GM12878 (cell line): ENCODE measurements around the gene IRX1. TPM values are rescaled to one million over a fixed set of nuclear protein-coding genes. Genes with fewer than 3 reads are reported as not detected.

Experiments used
- ATAC-seq: fragments of 200-7000 bp; cut with Tn5 transposase; 3 replicates; pipeline ENCODE4 v1.9.1; 2020; ENCODE audit warnings: mild to moderate bottlenecking, moderate library complexity
- BruUV-seq: library from RNA; stranded (reverse); fragments of 400-500 nt; replicated peaks from 2 replicates; lab custom pipeline; 2021; lab: Mats Ljungman, UMichigan
- CTCF ChIA-PET: fragments of 300-600 bp; sonication (Branson Sonifier 250); formaldehyde crosslinking; extraction: SDS; loops from one replicate; lab custom pipeline; 2021; ENCODE audit warnings: inconsistent platforms; lab: Yijun Ruan, JAX
- POLR2A ChIA-PET: fragments of 350-600 bp; formaldehyde crosslinking; extraction: SDS; loops from one replicate; lab custom pipeline; 2021; ENCODE audit warnings: inconsistent platforms; lab: Charles Lee
- RAD21 ChIA-PET: fragments of 300-600 bp; sonication (Branson Sonifier 250); formaldehyde crosslinking; loops from one replicate; lab custom pipeline; 2023; ENCODE audit warnings: antibody characterized with exemption; ENCODE audit not compliant: unreplicated experiment; lab: Charles Lee
- SMC1A ChIA-PET: fragments of 300-600 bp; sonication (Branson Sonifier 250); formaldehyde crosslinking; loops from one replicate; lab custom pipeline; 2023; ENCODE audit not compliant: unreplicated experiment, uncharacterized antibody; lab: Charles Lee
- DNase-seq: peaks from one replicate; pipeline ENCODE4 v3.0.0-alpha.2; 2011; ENCODE audit warnings: low read depth, low spot score
- FAIRE-seq: peaks from 3 replicates; lab custom pipeline; 2011; peaks lifted over from hg19 to GRCh38; lab: Jason Lieb, UNC
- H2AFZ ChIP-seq: 2 replicates; pipeline ENCODE4 v1.6.0; 2011; ENCODE audit warnings: low read depth, low read length, control low read depth; ENCODE audit not compliant: control insufficient read depth
- H3K27ac ChIP-seq: 2 replicates; pipeline ENCODE4 v1.5.1; 2011; ENCODE audit warnings: control low read depth; ENCODE audit not compliant: control insufficient read depth, insufficient read depth
- H3K27me3 ChIP-seq, 2 experiments: replicated peaks in 1 of 2; 2 replicates each; pipeline versions ENCODE4 v1.6.0 to v1.6.1; 2011; ENCODE audit warnings: low read length in 1 of 2; ENCODE audit not compliant: control insufficient read depth in 2 of 2, insufficient read depth in 2 of 2
- H3K36me3 ChIP-seq, 2 experiments: 2 replicates each; pipeline ENCODE4 v1.5.1; 2011; ENCODE audit warnings: low read length in 1 of 2; ENCODE audit not compliant: control insufficient read depth in 2 of 2, insufficient read depth in 2 of 2
- H3K4me1 ChIP-seq: 2 replicates; pipeline ENCODE4 v1.6.1; 2011; ENCODE audit warnings: mild to moderate bottlenecking, low read length, moderate library complexity, mixed read lengths; ENCODE audit not compliant: control insufficient read depth, insufficient read depth
- H3K4me2 ChIP-seq: 2 replicates; pipeline ENCODE4 v1.6.0; 2011; ENCODE audit warnings: control low read depth; ENCODE audit not compliant: control insufficient read depth, insufficient read depth
- H3K4me3 ChIP-seq: fragments of 200-600 bp; sonication (generic); 2 replicates; pipeline ENCODE4 v1.5.1; 2016
- H3K79me2 ChIP-seq: 2 replicates; pipeline ENCODE4 v1.6.0; 2011; ENCODE audit warnings: low read length; ENCODE audit not compliant: control insufficient read depth, insufficient read depth
- H3K9ac ChIP-seq: 2 replicates; pipeline ENCODE4 v1.8.0; 2011; ENCODE audit warnings: low read length, control low read depth, mixed read lengths; ENCODE audit not compliant: control insufficient read depth, insufficient read depth
- H3K9me3 ChIP-seq: replicated peaks from 3 replicates; pipeline ENCODE4 v1.5.1; 2011; ENCODE audit warnings: mild to moderate bottlenecking, low read length; ENCODE audit not compliant: control insufficient read depth, insufficient read depth
- H4K20me1 ChIP-seq: 2 replicates; pipeline ENCODE4 v1.6.0; 2011; ENCODE audit not compliant: control insufficient read depth, insufficient read depth
- CEBPB ChIP-seq, 2 experiments: fragments of 150-350 bp in 1 of 2; IDR thresholded peaks; 2 replicates each; pipeline ENCODE4 v1.6.1; 2012 to 2014; ENCODE audit warnings: low read depth in 2 of 2, low read length in 2 of 2, borderline replicate concordance in 1 of 2, inconsistent platforms in 1 of 2
- JUND ChIP-seq: IDR thresholded peaks from 2 replicates; pipeline ENCODE4 v1.6.1; 2012; ENCODE audit warnings: low read depth, mild to moderate bottlenecking, low read length, improper control_type of control experiment, moderate library complexity
- POLR2A ChIP-seq: IDR thresholded peaks from 2 replicates; pipeline ENCODE4 v1.6.1; 2011; ENCODE audit warnings: low read depth, mild to moderate bottlenecking, low read length
- RBBP5 ChIP-seq: fragments of 200-600 bp; sonication (generic); conservative IDR thresholded peaks from 2 replicates; pipeline ENCODE4 v1.6.1; 2016
- RFX5 ChIP-seq: IDR thresholded peaks from 2 replicates; pipeline ENCODE4 v1.6.1; 2011; ENCODE audit warnings: low read depth, low read length, improper control_type of control experiment
- SPI1 ChIP-seq: IDR thresholded peaks from 2 replicates; pipeline ENCODE4 v1.6.1; 2011; ENCODE audit warnings: low read depth, mild to moderate bottlenecking, low read length, moderate library complexity, borderline replicate concordance; ENCODE audit not compliant: insufficient read depth
- WGBS: methylation state at CpG from one replicate; pipeline ENCODE4 v1.1.6; 2016; ENCODE audit warnings: low lambda C conversion rate; ENCODE audit not compliant: insufficient replicate concordance, insufficient coverage; ENCODE audit errors: missing lambda C conversion rate; 5-methylcytosine and 5-hydroxymethylcytosine counted together
- in situ Hi-C: fragments of 300-500 bp; cut with MboI; formaldehyde crosslinking; loops from 9 replicates; pipeline ENCODE4 v1.14.3; 2018; ENCODE audit warnings: mixed read lengths
- intact Hi-C: fragments of 100-400 bp; cut with micrococcal nuclease; formaldehyde crosslinking; loops from one replicate; pipeline ENCODE4 v1.14.2; 2022; ENCODE audit not compliant: unreplicated experiment
- polyA plus RNA-seq, 11 experiments: library from polyadenylated mRNA; depleted of rRNA in 4 of 11; unstranded in 6 of 11; stranded (reverse) in 5 of 11; fragments of >200 nt; fragmentation: Nextera tagmentation in 4 of 11; fragmentation: Illumina TruSeq in 1 of 11; extraction: Ambion mirVana in 4 of 11; extraction: Trizol in 1 of 11; gene quantifications; 1 replicate in 1 of 11; 2 replicates in 10 of 11; pipeline versions ENCODE4 v1.2.1 to v1.2.3, GENCODE V29; 2011 to 2016; ENCODE audit warnings: inconsistent platforms in 2 of 11, missing spikeins in 2 of 11, low read depth in 1 of 11
- total RNA-seq, 4 experiments: library from RNA; depleted of rRNA in 3 of 4; stranded (reverse); fragments of >200 nt in 3 of 4; fragmentation: Illumina TruSeq in 1 of 4; extraction: Trizol in 1 of 4; gene quantifications; 2 replicates each; pipeline versions ENCODE4 v1.2.1 to v1.2.3, GENCODE V29; 2013 to 2021
- TF ChIP-seq, protein P1 (sequence below): fragments of 450-650 bp; IDR thresholded peaks from 2 replicates; pipeline ENCODE4 v1.6.1; 2017; ENCODE audit warnings: borderline replicate concordance
- TF ChIP-seq, protein P2 (sequence below): fragments of 450-650 bp; IDR thresholded peaks from 2 replicates; pipeline ENCODE4 v1.6.1; 2017; ENCODE audit warnings: mild to moderate bottlenecking, low read depth, inconsistent platforms; ENCODE audit not compliant: poor library complexity, severe bottlenecking
- TF ChIP-seq, protein P3 (sequence below): IDR thresholded peaks from 2 replicates; pipeline ENCODE4 v1.6.1; 2011; ENCODE audit warnings: low read depth, mild to moderate bottlenecking, low read length, moderate library complexity, borderline replicate concordance; ENCODE audit errors: extremely low read depth

Gene IRX1
- total and polyA plus RNA-seq, 10 of the 15 experiments (the other 5 are each of a cell fraction or from before 2014, with no cell fraction given) = not detected

DNA sequence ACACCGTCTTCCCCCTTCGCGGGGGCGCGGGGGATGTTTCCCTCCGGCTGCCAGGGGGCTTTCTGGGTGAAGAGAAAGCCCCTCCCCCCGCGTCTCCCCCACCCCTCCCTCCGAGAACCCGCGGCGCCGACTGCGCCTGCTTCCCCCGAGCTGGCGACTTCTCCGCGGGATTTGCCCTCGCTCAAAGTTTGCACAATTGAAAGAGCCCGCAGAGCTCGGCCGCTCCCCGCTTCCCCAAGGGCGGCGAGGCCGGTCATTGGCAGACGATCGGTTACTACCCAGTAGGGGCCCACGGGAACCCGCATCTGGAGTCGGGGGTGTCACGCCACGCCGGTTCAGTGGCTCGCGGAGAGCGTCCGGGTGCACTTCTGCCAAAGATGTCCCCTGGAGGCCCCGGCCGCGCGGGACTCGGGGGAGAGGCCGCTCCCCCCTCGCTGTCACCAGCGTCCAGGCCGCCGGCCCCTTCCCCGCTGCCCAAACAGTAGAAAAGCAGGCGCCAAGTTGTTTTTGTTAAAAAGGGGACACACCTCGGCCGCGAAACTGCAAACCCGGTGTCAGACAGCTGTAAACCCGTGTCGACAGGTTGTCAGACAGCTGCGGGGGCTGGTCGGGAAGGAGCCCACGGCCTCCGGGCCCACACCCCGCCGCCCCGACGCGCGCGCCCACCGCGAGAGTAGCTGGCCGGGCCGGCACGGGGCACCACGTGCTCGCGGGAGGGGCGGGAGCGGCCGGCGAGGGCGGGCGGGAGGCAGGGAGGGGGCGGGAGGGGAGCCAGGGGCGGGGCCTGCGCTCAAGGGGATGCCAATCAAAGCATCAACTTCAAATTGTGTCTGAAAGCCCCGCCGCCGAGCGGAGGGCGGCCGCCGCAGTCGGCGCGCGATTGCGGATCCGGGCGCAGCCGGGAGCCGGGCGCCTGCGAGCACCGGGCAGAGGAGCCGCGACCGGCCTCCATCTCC lies at the start of gene IRX1 (continued):
- no peak for TF ChIP-seq RFX5
- TF ChIP-seq JUND = no peak
- TF ChIP-seq RBBP5 = no peak
- TF ChIP-seq, protein P1, sequence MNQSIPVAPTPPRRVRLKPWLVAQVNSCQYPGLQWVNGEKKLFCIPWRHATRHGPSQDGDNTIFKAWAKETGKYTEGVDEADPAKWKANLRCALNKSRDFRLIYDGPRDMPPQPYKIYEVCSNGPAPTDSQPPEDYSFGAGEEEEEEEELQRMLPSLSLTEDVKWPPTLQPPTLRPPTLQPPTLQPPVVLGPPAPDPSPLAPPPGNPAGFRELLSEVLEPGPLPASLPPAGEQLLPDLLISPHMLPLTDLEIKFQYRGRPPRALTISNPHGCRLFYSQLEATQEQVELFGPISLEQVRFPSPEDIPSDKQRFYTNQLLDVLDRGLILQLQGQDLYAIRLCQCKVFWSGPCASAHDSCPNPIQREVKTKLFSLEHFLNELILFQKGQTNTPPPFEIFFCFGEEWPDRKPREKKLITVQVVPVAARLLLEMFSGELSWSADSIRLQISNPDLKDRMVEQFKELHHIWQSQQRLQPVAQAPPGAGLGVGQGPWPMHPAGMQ = no peak
- TF ChIP-seq, protein P2, sequence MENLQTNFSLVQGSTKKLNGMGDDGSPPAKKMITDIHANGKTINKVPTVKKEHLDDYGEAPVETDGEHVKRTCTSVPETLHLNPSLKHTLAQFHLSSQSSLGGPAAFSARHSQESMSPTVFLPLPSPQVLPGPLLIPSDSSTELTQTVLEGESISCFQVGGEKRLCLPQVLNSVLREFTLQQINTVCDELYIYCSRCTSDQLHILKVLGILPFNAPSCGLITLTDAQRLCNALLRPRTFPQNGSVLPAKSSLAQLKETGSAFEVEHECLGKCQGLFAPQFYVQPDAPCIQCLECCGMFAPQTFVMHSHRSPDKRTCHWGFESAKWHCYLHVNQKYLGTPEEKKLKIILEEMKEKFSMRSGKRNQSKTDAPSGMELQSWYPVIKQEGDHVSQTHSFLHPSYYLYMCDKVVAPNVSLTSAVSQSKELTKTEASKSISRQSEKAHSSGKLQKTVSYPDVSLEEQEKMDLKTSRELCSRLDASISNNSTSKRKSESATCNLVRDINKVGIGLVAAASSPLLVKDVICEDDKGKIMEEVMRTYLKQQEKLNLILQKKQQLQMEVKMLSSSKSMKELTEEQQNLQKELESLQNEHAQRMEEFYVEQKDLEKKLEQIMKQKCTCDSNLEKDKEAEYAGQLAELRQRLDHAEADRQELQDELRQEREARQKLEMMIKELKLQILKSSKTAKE = no peak
- no peak for TF ChIP-seq CEBPB (IDR thresholded peaks at IDR 0.05; ENCODE audit: borderline replicate concordance in 1 of 2, low read depth in 2 of 2, low read length in 2 of 2)
- TF ChIP-seq SPI1 = no peak

DNA sequence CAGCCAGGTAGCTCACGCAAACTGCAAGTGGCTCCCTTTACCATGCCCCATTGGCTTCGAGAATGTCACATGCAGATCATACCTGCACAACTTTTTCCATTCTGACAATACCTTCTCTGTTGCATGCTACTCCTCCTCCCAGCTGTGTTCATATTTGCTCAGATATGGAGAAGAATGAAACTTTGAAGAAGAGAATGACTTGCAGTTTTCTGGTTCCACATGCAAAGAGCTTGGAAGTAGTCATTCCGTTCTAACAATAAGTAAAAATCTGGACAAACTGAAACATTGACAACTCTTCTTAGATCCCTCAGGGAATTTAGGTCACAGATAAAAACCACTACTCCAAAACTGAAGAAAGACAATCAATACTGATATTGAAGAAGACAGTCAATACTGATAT lies 49.6 kb upstream of the IRX1 start:
- CTCF ChIA-PET = no interaction called here
- Histone ChIP-seq H3K4me3 (no peak overlapping the region), H3K9ac (no peak overlapping the region), H3K4me1 (no peaks in the 10 kb centered on the region), H3K27me3 (no peaks in the 10 kb centered on the region), H3K27ac (no peak overlapping the region), H3K9me3 (no peaks in the 10 kb centered on the region; the same call in 2 of the 3 replicates), H3K79me2 (no peaks in the 10 kb centered on the region), H3K4me2 (no peak overlapping the region), H4K20me1 (no peaks in the 10 kb centered on the region), H2AFZ (no peak overlapping the region), H3K36me3 (no peaks in the 10 kb centered on the region)
- RAD21 ChIA-PET = no interaction called here
- no TSS peak for BruUV-seq
- no peak for ATAC-seq
- intact Hi-C loops (no loop called here), in situ Hi-C loops (no loop called here)
- no peak for DNase-seq
- no peak for FAIRE-seq
- POLR2A ChIA-PET = no interaction called here
- no peak for TF ChIP-seq POLR2A
- TF ChIP-seq, protein P3, sequence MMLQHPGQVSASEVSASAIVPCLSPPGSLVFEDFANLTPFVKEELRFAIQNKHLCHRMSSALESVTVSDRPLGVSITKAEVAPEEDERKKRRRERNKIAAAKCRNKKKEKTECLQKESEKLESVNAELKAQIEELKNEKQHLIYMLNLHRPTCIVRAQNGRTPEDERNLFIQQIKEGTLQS = no peak
- SMC1A ChIA-PET = no interaction called here
- 29% methylated on average over 3 of the region's 3 CpGs for WGBS
